GM12892 (cell line): ENCODE data around the gene LAMA1.

Source experiments
- POLR2A ChIP-seq: IDR thresholded peaks from 2 replicates; pipeline ENCODE4 v1.6.1; 2011; ENCODE audit warnings: low read depth, low read length, control low read depth
- TAF1 ChIP-seq: IDR thresholded peaks from 2 replicates; pipeline ENCODE4 v1.6.1; 2011; ENCODE audit warnings: low read depth, mild to moderate bottlenecking, control low read depth, low read length, borderline replicate concordance

DNA sequence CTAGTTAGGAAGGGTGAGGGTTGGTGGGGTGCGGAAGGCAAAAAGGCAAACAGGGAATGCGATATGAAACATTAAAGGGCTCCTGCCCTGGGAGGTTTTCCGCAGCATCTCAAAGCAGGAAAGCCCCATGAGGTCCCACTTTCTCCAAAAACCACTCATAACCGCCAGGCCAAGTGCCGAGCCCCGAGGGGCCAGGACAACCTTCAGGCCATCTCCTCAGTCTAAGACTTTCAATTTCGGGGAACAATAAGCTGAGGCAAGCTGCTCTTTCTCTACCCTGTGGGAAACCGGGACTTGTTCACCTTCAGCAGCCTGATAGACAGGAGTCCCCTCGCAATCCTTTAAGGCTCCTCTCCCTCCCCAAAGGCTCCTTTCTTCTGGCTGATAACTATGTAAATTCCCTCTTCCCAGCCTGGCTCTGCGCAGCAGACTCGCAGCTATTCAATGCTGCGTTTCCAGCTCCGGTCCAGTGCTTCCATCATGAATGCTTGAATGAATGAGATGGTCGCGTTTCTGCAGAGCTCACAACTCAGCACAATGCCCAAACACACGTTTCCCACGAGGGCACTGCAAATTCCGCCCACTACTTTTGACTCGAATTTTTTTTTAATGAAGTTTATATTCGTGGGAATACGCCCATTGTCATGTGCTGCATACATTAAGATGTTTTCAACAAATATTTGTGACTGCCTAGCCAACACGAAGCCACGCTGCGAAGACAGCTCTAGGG, 1.4 kb downstream of the LAMA1 start:
- no peak for TF ChIP-seq POLR2A
- no peak for TF ChIP-seq TAF1
